ENCODE measurements around the gene SH2D1B. TPM values are rescaled to one million over a fixed set of nuclear protein-coding genes. Genes with fewer than 3 reads are reported as not detected.

Gene SH2D1B
- total and polyA plus RNA-seq, 9 of the 15 experiments (the other 6 are each of a cell fraction or from before 2014, with no cell fraction given) = 5.6 to 19.6 (median 9.7) TPM

- peak; percentile 82 for TF ChIP-seq DEAF1 (CRISPR knock-in tag; IDR thresholded peaks at IDR 0.05)
- TF ChIP-seq HDAC2 (IDR thresholded peaks at IDR 0.05) = peak; percentile 57; the same call in 1 of the 2 replicates
- TF ChIP-seq CREM (IDR thresholded peaks at IDR 0.05; ENCODE audit: low read depth) = no peak
- TF ChIP-seq ARID2 (IDR thresholded peaks at IDR 0.05) = peak; percentile 88
- peak in 1 of 2 experiments; percentile 45; a peak in 1 of 4 replicates for TF ChIP-seq TEAD1 (CRISPR knock-in tag; IDR thresholded peaks at IDR 0.05)
- no peak for TF ChIP-seq MAFF (IDR thresholded peaks at IDR 0.05; ENCODE audit: low read length)
- TF ChIP-seq SMARCA4 (IDR thresholded peaks at IDR 0.05) = peak; percentile 79
- peak; percentile 69 for TF ChIP-seq EP400 (IDR thresholded peaks at IDR 0.05)
- TF ChIP-seq HDAC3 (IDR thresholded peaks at IDR 0.05; ENCODE audit: borderline replicate concordance, partially characterized antibody) = peak; percentile 56
- TF ChIP-seq RCOR1 (IDR thresholded peaks at IDR 0.05; ENCODE audit: borderline replicate concordance in 1 of 2, low read depth in 2 of 2, low read length in 2 of 2) = 0 out of 4 replicates have a peak, but pooled peaks of 1 of the 2 experiments have one; percentile 20
- TF ChIP-seq OTX1 (CRISPR knock-in tag; IDR thresholded peaks at IDR 0.05) = peak; percentile 78; the same call in 1 of the 2 replicates
- peak; percentile 65 to 67; a peak in 3 of 4 replicates for TF ChIP-seq FOXK2 (conservative IDR thresholded peaks at IDR 0.05 in 1 of 2, IDR thresholded peaks at IDR 0.05 in 1 of 2; ENCODE audit: low read depth in 2 of 2)
- TF ChIP-seq JUND (IDR thresholded peaks at IDR 0.05; ENCODE audit: borderline replicate concordance, low read depth, low read length) = peak; percentile 6; the same call in 1 of the 2 replicates
- peak; percentile 15; the same call in 1 of the 3 replicates for TF ChIP-seq JUND (tag; IDR thresholded peaks at IDR 0.05; ENCODE audit: borderline replicate concordance, low read depth, low read length)
- 0 out of 2 replicates have a peak, but pooled peaks have one; percentile 59 for TF ChIP-seq MIER1 (IDR thresholded peaks at IDR 0.05; ENCODE audit: low read depth)
- no peak for TF ChIP-seq THRA (IDR thresholded peaks at IDR 0.05)
- TF ChIP-seq ASH1L (IDR thresholded peaks at IDR 0.05; ENCODE audit: borderline replicate concordance, low read depth, partially characterized antibody) = peak; percentile 57
- peak; percentile 90 for TF ChIP-seq DPF2 (IDR thresholded peaks at IDR 0.05)
- no peak for TF ChIP-seq RAD51 (IDR thresholded peaks at IDR 0.05; ENCODE audit: borderline replicate concordance, low read depth)
- TF ChIP-seq ZC3H8 (IDR thresholded peaks at IDR 0.05) = peak; percentile 62; the same call in 1 of the 2 replicates
- TF ChIP-seq MNT (conservative IDR thresholded peaks at IDR 0.05) = 0 out of 4 replicates have a peak, but pooled peaks of 1 of the 2 experiments have one; percentile 26
- TF ChIP-seq TEAD2 (tag; IDR thresholded peaks at IDR 0.05) = no peak
- peak; percentile 14; the same call in 1 of the 2 replicates for TF ChIP-seq ZEB2 (IDR thresholded peaks at IDR 0.05)
- peak; percentile 54; the same call in 1 of the 2 replicates for TF ChIP-seq LEF1 (IDR thresholded peaks at IDR 0.05)
- peak; percentile 41; the same call in 1 of the 2 replicates for TF ChIP-seq EHMT2 (IDR thresholded peaks at IDR 0.05)
These were observed 20.0 kb downstream of the SH2D1B start (continued) for GRCh38 chr1:162391790-162392563.
